ENCODE measurements around the gene ANKRD30A. TPM values are rescaled to one million over a fixed set of nuclear protein-coding genes. Genes with fewer than 3 reads are reported as not detected.
"Not testable (repeated sequence)": the region's sequence is repeated elsewhere in the genome, so short reads cannot be mapped to it uniquely, and the experiment has no call there.

ANKRD30A gene, protein sequence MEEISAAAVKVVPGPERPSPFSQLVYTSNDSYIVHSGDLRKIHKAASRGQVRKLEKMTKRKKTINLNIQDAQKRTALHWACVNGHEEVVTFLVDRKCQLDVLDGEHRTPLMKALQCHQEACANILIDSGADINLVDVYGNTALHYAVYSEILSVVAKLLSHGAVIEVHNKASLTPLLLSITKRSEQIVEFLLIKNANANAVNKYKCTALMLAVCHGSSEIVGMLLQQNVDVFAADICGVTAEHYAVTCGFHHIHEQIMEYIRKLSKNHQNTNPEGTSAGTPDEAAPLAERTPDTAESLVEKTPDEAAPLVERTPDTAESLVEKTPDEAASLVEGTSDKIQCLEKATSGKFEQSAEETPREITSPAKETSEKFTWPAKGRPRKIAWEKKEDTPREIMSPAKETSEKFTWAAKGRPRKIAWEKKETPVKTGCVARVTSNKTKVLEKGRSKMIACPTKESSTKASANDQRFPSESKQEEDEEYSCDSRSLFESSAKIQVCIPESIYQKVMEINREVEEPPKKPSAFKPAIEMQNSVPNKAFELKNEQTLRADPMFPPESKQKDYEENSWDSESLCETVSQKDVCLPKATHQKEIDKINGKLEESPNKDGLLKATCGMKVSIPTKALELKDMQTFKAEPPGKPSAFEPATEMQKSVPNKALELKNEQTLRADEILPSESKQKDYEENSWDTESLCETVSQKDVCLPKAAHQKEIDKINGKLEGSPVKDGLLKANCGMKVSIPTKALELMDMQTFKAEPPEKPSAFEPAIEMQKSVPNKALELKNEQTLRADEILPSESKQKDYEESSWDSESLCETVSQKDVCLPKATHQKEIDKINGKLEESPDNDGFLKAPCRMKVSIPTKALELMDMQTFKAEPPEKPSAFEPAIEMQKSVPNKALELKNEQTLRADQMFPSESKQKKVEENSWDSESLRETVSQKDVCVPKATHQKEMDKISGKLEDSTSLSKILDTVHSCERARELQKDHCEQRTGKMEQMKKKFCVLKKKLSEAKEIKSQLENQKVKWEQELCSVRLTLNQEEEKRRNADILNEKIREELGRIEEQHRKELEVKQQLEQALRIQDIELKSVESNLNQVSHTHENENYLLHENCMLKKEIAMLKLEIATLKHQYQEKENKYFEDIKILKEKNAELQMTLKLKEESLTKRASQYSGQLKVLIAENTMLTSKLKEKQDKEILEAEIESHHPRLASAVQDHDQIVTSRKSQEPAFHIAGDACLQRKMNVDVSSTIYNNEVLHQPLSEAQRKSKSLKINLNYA (N-terminal part only)
- not detected for polyA plus RNA-seq (ENCODE audit: insufficient read length)

DNA sequence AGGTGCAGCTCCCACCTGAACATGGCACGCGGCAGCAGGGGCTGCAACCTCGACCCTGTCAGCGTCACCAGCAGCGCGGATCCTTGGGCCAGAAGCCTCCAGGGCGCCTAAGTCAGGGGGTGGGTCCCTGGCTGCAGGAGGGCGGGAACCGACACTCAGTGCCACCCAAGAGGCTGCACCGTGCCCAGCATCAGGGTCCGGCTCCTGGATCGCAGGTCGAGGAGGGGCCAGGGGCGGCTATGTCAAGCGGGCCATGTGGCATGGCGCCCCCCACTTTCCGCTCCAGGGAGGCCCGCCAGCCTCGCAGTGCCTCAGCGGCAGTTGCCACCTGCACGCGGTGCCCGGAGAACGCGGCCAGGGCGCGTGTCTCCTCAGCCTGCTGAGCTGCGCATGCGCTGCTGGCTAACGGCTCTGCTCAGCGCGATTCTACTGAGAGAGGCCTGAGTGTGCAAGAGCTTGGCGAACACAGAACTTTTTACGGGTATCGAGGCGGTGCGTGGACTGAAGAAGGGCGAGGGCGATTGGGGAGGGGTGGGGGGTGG, at the start of gene ANKRD30A:
Gene ANKRD30A, plus strand, starts transcription at position 408 of the 542 bp plus-strand sequence. CDS start 190 bp downstream, outside the sequence.
- no peak for DNase-seq

DNA sequence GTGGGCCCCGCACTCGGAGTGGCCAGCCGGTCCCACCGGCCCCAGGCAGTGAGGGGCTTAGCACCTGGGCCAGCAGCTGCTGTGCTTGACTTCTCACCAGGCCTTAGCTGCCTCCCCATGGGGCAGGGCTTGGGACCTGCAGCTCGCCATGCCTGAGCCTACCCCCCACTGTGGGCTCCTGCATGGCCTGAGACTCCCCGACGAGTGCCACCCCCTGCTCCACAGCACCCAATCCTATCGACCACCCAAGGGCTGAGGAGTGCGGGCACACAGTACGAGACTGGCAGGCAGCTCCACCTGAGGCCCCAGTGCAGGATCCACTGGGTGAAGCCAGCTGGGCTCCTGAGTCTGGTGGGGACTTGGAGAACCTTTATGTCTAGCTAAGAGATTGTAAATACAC, 49.3 kb upstream of the ANKRD30A start:
- DNase-seq: not testable (repeated sequence)

DNA sequence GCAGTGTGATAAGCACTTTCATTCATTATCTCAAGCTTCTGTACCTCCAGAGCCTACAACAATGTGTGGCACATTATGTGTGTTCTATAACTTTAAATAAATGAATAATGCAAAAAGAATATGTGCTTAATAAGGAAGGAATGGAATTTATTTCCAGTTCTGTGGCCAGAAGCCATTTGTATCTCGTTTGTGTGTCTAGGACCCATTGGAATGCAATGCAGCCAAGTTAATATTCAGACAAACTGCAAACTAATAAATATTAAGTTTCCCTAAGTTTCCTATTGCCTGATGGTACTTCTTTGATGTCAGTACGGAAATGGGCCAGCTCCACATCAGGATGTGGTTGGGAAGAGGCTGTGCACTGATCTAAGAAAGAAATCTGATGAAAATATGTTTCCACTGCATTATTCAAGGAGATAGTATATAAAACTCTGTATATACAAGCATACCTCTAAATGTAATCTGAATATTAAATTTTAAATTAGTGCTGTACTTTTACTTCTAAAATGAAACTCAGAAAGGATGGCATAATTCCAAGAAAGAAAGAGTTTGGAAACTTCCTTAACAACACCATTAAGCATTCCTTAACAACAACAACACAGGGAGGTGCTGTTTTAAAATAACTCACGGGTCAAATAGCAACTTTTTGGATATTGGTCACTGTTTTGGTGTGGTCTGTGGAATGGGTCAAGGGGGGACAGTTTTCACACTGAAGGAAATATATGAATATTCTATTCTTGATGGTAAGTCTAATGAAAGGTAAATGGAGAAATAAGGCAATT, 29.4 kb upstream of the ANKRD30A start:
- no peak for DNase-seq

DNA sequence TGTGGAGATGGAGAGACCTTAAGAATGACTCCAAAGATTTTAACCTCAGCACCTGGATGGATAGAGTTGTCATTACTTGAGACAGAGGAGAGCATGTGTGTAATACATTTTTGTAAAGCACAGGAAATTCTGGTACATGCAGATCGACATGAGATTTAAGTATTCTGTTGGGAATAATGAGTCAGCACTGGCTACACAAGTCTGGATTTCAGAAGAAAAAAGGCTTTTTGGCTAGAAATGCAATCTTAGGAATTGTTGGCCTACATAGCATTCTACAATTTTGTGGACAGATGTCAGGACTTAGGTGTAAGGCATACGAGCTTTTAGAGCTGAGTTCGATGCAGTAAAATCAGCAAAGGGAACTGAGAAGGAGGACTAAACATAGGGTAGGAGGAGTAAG, 24.1 kb upstream of the ANKRD30A start:
- DNase-seq: no peak

DNA sequence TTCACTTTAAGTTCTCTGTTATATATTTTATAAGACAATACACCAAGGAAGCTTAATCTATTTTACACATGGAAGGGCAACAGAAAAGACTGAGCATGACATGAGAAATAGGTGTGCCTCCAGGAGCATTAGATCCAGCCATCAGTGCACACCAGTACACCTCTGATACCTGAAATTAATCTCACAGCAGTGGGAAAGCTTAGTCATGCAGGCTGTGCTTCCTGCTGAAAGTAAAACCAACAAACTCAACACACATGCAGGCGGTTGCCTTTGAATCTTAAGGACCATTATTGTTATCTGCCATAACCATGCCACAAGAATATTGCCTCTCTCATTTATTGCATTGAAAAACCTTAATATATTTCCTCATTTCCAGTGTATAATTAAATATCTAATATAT, 16.4 kb upstream of the ANKRD30A start:
- no peak for DNase-seq

DNA sequence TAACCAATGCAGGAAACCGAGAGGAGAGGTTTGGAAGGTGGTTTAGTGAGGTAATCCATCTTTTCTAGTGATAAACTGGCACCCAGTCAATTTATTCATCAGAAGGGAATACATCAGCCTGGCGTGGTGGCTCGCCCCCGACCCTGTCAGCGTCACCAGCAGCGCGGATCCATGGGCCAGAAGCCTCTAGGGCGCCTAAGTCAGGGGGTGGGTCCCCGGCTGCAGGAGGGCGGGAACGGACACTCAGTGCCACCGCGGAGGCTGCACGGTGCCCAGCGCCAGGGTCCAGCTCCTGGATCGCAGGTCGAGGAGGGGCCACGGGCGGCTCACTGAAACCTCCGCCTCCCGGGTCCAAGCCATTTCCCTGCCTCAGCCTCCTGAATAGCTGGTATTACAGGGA, 866 bp upstream of the ANKRD30A start:
- DNase-seq: no peak

DNA sequence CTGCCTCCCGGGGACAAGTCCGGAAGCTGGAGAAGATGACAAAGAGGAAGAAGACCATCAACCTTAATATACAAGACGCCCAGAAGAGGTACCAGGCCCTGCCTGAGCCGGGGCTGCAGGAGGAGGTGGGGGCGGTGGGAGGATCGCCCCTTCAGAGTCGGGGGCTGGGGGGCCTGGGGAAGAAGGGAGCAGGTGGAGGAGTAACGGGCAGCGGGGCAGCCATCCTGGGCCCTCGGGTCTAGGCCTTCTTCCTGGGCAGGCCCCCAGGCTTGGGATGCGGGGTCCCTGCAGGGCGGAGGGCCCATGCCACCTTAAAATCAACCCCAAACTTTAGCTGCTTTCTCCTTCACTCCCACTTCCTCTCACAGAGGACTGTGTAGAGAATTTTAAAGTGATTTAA, 523 bp downstream of the ANKRD30A start:
- no peak for DNase-seq

DNA sequence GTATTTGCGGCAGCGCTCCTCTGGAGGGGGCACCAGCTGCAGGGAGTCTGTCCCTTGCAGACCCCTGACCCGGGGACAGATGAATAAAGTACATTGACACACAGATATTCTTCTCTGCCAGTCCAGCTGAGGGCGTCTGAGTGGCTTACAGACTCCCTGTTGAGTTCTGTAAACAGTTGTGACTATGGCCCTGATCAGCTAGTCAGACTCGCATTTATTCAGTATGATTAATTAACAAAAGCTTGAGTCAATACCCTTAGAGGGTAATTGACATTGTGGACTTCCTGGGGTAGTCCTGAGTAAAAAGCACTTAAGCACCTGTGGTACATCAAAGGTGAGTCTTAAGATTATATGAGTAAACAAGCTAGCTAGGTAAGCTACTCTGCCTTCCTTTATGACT, 21.0 kb downstream of the ANKRD30A start:
- no peak for DNase-seq

DNA sequence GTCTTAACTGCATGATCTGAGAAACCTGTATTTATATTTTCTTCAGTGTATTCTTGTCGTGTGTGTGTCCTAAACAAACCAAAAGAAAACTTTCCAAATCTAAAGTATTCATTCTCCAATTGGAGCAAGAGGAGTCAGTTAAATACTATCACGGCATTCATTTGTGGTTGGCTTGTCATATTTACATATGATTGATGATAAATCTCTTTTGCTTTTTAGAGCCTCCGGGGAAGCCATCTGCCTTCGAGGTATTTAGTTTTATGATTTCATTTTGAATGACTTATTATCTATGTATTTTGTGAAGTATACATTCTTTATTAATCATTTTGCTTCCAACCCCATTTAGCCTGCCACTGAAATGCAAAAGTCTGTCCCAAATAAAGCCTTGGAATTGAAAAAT, 37.0 kb downstream of the ANKRD30A start:
- DNase-seq: not testable (repeated sequence)

DNA sequence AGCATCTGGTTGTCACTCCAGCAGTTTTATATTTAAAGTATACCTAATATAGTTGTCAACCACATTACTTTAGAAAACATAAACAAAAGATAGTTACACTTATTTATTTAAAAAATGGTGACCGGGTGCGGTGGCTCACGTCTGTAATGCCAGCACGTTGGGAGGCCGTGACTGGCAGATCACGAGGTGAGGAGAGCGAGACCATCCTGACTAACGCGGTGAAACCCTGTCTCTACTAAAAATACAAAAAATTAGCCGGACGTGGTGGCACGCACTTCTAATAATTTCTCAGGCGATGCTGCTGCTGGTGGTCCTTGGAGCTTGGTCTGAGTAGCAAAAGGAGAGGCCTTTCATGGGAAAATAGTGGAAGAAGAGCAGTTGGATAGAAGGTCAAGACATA, 46.5 kb downstream of the ANKRD30A start:
- not testable (repeated sequence) for DNase-seq

DNA sequence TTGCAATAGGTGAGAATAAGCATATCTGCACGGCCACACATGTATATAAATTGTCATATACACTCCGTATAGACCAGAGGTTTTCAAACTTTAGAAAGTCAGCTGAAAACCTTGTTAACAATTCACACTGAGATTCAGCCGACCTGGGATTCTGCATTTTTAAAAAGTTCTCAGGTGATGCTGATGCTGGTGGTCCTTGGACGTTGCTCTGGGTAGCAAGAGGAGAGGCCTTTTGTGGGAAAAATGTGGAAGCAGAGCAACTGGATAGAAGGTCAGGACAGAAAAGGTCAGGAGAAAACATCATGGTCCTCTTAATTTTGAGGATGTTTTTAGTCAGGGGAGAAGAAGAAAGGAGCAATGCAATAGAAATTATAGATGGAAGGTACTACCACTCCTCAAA, 52.9 kb downstream of the ANKRD30A start:
- DNase-seq: not testable (repeated sequence)

DNA sequence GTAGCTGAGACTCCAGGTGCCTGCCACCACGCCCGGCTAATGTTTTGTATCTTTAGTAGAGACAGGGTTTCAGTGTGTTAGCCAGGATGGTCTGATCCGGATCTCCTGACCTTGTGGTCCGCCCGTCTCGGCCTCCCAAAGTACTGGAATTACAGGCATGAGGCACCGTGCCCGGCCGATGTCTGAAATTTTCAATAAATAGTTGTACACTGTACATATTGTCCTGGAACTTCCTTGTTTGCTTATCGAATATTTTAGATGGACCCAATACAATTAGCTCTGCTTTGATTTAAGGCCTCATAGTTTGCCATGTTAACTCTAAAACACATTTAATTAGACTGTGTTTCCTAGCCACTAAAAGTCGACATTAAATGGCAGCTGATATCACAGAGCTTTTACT, 57.3 kb downstream of the ANKRD30A start:
- DNase-seq: not testable (repeated sequence)

DNA sequence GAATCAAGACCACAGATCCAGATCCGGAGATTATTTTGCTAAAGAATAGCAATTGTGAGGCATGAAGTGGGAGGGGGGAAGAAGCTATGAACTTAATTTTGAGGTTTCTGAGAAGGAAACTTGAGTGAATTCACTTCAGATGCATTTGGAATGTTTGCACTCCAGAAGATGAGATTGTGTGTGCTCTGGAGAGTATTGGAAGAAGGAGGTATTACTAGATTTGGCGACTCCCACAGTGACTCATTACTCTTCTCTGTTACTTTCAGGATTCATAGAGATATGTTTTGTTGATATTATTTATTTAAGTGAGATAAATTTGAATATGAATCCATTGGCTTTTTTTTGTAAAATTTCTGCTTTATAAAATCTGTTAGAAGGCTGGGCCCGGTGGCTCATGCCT, 80.7 kb downstream of the ANKRD30A start:
- DNase-seq: no peak

DNA sequence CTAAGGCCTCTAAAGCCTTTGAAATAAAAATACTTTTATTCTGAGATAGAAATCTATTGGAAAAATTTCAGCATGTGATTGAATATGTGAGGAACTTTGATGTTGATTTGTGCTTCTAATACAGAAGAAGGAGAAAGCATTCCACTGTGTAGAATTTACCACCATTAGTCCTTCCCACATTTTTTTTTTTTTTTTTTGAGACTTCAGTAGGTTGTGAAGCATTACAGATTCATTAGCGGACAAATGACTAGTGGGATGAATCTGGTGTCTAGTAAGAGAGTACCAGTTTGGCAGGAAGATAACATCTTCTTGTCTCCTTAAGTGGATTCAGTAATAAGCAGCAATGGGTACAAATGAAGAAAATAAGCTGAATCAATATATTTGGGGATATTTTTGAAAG, 95.5 kb downstream of the ANKRD30A start:
- no peak for DNase-seq

DNA sequence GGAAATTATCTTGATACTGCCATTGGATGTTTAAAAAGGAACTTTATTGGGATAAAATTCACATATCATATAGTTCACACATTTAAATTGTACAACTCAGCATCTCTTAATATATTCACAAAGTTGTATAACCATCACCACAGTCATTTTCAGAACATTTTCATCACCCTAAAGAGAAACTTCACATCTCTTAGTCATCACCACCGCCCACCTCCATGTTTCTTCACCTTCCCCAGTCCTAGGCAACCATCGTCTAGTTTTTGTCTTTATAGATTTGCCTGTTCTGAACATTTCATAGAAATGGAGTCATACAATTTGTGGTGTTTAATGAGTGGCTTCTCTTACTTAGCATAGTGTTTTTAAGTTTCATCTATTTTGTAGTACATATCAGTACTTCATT, 96.6 kb downstream of the ANKRD30A start:
- DNase-seq: no peak

DNA sequence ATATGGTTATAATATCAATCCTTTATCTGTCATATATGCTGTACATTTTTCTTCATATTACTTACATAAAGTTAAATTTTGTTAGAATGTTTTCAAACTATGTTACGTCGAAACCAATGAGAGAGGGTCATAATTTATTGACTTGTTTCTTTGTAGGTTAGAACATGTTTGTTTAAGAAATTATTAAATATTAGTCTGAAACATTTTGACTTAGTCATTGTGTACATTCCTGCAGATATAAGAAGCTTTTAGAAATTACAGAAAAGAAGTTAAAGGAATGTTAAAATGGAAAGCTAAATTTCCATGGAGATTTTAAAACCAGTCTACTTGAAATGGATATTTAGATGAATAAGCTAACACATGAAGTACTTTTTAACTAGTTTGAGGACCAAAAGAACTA, 99.8 kb downstream of the ANKRD30A start:
- DNase-seq: no peak

DNA sequence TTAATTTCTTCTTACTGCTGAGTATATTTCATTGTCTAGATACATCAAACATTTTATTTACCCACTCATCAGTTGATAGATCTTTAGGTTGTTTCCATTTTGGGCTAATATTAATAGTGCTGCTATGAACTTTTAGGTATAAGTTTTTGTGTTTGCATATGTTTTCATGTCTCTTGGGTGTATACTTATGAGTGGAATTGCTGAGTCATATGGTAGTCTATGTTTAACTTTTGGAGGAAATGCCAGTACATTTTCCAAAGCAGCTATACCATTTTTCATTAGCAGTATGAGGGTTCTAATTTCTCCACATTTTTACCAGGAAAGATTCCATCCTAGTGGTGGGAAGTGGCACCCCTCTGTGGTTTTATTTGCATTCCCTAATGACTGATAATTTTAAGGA, 101.1 kb downstream of the ANKRD30A start:
- DNase-seq: no peak

DNA sequence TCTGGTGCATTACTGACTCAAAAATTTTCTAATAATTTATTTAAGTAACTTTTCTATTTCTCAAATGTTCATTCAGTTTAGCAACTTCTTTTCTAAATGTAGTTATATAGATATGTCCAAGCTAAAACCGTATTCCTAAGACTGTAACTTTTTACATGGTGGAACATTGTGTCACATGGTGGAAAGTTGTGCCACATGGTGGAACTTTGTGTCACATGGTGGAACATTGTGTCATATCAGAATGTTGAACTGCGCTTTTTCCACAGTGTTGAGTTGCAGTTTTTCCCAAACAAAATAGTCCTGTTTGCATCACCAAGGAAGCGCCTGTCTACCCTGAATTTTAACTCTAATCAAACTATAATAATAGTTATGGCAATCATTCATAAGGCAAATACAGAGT, 109.3 kb downstream of the ANKRD30A start:
- DNase-seq: no peak

DNA sequence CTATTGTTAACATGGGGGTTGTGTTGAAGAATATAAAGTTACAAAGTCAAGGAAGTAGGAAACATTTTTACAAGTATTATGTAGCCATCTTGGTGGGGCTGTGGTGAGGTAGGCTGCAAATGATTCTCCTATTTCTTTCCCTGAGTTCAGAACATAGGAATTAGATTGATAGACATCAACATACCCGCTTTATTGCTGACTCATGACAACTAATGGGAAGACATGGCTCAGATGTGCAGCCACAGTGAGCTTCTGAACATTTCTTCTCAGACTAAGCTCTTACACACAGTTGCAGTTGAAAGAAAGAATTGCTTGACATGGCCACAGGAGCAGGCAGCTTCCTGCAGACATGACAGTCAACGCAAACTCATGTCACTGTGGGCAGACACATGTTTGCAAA, 110.7 kb downstream of the ANKRD30A start:
- no peak for DNase-seq

DNA sequence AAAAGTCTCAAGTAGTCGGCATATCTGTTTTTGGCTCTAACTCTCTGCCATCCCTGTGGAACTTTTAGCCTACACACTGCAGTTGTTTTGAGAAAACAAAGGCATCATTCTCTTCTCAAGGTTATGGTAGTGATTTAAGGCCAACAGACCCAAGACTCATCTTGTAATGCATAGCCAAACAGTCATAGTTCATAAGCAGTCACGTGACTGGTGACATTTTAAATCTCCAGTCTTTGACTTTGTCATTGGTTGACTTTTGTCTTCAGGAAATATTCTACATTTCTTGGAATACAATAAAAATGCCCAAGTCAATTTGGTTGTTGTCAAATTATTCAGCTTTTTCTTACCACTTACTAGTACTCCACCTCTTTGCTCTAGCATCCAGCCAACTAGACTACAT, 114.8 kb downstream of the ANKRD30A start:
- no peak for DNase-seq

DNA sequence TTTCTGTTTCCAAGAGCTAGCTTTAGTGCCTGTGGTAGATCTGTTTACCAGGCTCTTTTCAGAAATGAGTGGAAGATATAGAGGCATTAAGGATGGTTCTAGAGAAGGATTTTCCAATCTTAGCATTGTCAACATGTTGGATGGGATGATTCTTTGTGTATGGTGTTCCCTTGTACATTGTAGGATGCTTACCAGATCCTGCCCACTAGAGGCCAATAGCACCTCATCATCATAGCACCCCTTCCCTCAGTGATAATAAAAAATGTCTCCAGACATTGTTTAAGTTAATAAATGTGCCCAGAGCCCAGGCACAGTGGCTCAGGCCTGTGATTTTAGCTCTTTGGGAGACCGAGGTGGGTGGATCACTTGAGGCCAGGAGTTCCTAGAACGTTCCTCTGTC, 121.2 kb downstream of the ANKRD30A start:
- no peak for DNase-seq

DNA sequence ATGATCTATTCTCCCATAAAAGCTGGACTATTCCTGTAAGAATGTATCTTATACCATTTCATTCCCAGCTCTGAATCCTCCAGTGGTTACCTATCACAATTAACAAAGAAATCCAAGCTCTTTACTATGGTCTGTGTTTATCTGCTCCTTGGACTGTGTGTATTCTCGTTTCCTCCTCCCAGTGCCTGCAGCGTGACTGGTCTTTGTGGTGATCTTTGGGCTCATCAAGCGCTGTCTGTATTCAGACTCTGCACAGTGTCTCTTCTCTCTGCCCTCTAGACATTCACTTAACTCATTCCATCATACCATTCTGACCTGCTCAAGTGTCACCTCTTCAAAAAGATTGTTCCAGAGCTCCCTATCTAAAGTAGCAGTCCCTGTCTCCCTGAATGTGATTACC, 130.4 kb downstream of the ANKRD30A start:
- not testable (repeated sequence) for DNase-seq
